MCF 10A (cell line): ENCODE data around the gene IGFLR1. TPM values are rescaled to one million over a fixed set of nuclear protein-coding genes. Genes with fewer than 3 reads are reported as not detected.
A peak's percentile ranks its signal among the peaks of the same experiment; 100 is the strongest.

Experiments used
- BruUV-seq: library from RNA; stranded (reverse); fragments of 400-500 nt; replicated peaks from 2 replicates; lab custom pipeline; 2021; lab: Mats Ljungman, UMichigan
- CTCF ChIA-PET: fragments of 300-600 bp; sonication (Branson Sonifier 250); formaldehyde crosslinking; extraction: SDS; loops from one replicate; lab custom pipeline; 2021; ENCODE audit warnings: antibody characterized with exemption, inconsistent platforms; lab: Yijun Ruan, JAX
- POLR2A ChIA-PET: fragments of 300-600, 350-650 bp; sonication (Branson Sonifier 250); formaldehyde crosslinking; extraction: SDS; loops from one replicate; lab custom pipeline; 2020; ENCODE audit warnings: antibody characterized with exemption, inconsistent platforms; lab: Yijun Ruan, JAX
- DNase-seq: peaks from one replicate; pipeline ENCODE4 v3.0.0-alpha.2; 2018; ENCODE audit not compliant: unreplicated experiment
- H3K27ac Mint-ChIP-seq: one replicate; pipeline ENCODE4 v1.8.0; 2022; ENCODE audit warnings: mild to moderate bottlenecking, low read depth, mixed read lengths; ENCODE audit not compliant: unreplicated experiment
- H3K27me3 Mint-ChIP-seq: one replicate; pipeline ENCODE4 v1.8.0; 2022; ENCODE audit warnings: mixed read lengths; ENCODE audit not compliant: insufficient read depth, unreplicated experiment
- H3K36me3 Mint-ChIP-seq: one replicate; pipeline ENCODE4 v1.8.0; 2022; ENCODE audit warnings: mild to moderate bottlenecking, moderate library complexity, mixed read lengths; ENCODE audit not compliant: insufficient read depth, unreplicated experiment
- H3K4me1 Mint-ChIP-seq: one replicate; pipeline ENCODE4 v1.8.0; 2022; ENCODE audit warnings: mixed read lengths; ENCODE audit not compliant: insufficient read depth, unreplicated experiment
- H3K4me3 Mint-ChIP-seq: one replicate; pipeline ENCODE4 v1.8.0; 2022; ENCODE audit warnings: mild to moderate bottlenecking, moderate library complexity, mixed read lengths; ENCODE audit not compliant: unreplicated experiment
- H3K9me3 Mint-ChIP-seq: one replicate; pipeline ENCODE4 v1.8.0; 2022; ENCODE audit warnings: mixed read lengths; ENCODE audit not compliant: unreplicated experiment
- intact Hi-C: fragments of 100-400 bp; cut with micrococcal nuclease; formaldehyde crosslinking; loops from 2 replicates; pipeline ENCODE4 v1.14.1; 2022
- total RNA-seq: library from RNA; stranded (reverse); gene quantifications from 2 replicates; pipeline ENCODE4 v1.2.3, GENCODE V29; 2022
- TF ChIP-seq, protein P1 (sequence below): fragments of 200-600 bp; IDR thresholded peaks from one replicate; pipeline ENCODE4 v1.8.0; 2022; ENCODE audit warnings: antibody characterized with exemption, mild to moderate bottlenecking; ENCODE audit not compliant: unreplicated experiment

Gene IGFLR1
- total RNA-seq, 1 experiment from 2014 or later: 4.2 TPM

DNA sequence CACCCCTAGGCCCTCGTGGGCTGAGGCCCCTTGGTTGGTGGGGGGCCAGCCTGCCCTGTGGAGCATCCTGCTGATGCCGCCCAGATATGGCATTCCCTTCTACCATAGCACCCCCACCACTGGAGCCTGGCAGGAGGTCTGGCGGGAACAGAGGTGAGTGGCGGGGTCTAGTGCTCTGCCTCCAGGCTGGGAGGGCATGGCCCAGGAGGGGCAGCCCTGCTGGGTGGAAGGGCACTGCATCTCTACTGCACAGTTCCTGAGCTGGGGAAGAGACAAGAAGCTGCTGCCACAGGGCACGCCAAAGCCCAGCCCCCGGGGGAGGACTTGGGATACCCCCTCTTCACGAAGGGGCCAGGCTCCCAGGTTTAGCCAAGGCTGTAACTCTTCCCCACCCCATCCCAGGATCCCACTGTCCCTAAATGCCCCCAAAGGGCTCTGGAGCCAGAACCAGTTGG is 26.9 kb downstream of the IGFLR1 start:
- Mint-ChIP-seq H3K27ac (peak overlapping the region; percentile 97), H3K9me3 (no peaks in the 10 kb centered on the region), H3K27me3 (no peaks in the 10 kb centered on the region), H3K36me3 (peaks cover 6% of the 10 kb centered on the region), H3K4me1 (peaks cover 23% of the 10 kb centered on the region), H3K4me3 (peak overlapping the region; percentile 88)
- ChIA-PET CTCF (interaction anchor here (0.5 to 1.5 kb wide), 10 partner anchors 9 to 216 kb away, joined by 3 to 10 read pairs (median 3); no protein-coding TSS in a partner anchor), POLR2A (interaction anchor here (0.9 to 1.4 kb wide), 2 partner anchors 30 to 70 kb away, joined by 3 read pairs; partner anchors contain the start of genes PSENEN and U2AF1L4)
- no peak for DNase-seq
- intact Hi-C loops: no loop called here
- TF ChIP-seq, protein P1, sequence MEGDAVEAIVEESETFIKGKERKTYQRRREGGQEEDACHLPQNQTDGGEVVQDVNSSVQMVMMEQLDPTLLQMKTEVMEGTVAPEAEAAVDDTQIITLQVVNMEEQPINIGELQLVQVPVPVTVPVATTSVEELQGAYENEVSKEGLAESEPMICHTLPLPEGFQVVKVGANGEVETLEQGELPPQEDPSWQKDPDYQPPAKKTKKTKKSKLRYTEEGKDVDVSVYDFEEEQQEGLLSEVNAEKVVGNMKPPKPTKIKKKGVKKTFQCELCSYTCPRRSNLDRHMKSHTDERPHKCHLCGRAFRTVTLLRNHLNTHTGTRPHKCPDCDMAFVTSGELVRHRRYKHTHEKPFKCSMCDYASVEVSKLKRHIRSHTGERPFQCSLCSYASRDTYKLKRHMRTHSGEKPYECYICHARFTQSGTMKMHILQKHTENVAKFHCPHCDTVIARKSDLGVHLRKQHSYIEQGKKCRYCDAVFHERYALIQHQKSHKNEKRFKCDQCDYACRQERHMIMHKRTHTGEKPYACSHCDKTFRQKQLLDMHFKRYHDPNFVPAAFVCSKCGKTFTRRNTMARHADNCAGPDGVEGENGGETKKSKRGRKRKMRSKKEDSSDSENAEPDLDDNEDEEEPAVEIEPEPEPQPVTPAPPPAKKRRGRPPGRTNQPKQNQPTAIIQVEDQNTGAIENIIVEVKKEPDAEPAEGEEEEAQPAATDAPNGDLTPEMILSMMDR: no peak
- BruUV-seq: no TSS peak

DNA sequence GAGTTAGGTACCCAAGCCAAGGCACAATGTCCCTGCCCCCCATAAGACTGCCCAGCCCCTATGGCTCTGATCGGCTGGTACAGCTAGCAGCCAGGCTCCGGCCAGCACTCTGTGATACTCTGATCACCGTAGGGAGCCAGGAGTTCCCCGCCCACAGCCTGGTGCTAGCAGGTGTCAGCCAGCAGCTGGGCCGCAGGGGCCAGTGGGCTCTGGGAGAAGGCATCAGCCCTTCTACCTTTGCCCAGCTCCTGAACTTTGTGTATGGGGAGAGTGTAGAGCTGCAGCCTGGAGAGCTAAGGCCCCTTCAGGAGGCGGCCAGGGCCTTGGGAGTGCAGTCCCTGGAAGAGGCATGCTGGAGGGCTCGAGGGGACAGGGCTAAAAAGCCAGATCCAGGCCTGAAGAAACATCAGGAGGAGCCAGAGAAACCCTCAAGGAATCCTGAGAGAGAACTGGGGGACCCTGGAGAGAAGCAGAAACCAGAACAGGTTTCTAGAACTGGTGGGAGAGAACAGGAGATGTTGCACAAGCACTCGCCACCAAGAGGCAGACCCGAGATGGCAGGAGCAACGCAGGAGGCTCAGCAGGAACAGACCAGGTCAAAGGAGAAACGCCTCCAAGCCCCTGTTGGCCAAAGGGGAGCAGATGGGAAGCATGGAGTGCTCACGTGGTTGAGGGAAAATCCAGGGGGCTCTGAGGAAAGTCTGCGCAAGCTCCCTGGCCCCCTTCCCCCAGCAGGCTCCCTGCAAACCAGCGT is 27.5 kb downstream of the IGFLR1 start:
- Mint-ChIP-seq H3K9me3 (no peaks in the 10 kb centered on the region), H3K4me1 (peaks cover 19% of the 10 kb centered on the region), H3K4me3 (no peak overlapping the region), H3K27me3 (no peaks in the 10 kb centered on the region), H3K36me3 (no peaks in the 10 kb centered on the region), H3K27ac (no peak overlapping the region)
- no peak for DNase-seq
- ChIA-PET POLR2A (interaction anchor here (1.4 kb wide), 1 partner anchor 70 kb away, joined by 3 read pairs; no protein-coding TSS in a partner anchor), CTCF (interaction anchor here (0.6 to 1.5 kb wide), 4 partner anchors 21 to 166 kb away, joined by 3 to 10 read pairs (median 3); no protein-coding TSS in a partner anchor)
- BruUV-seq: no TSS peak
- intact Hi-C loops: no loop called here
- TF ChIP-seq, protein P1: no peak

DNA sequence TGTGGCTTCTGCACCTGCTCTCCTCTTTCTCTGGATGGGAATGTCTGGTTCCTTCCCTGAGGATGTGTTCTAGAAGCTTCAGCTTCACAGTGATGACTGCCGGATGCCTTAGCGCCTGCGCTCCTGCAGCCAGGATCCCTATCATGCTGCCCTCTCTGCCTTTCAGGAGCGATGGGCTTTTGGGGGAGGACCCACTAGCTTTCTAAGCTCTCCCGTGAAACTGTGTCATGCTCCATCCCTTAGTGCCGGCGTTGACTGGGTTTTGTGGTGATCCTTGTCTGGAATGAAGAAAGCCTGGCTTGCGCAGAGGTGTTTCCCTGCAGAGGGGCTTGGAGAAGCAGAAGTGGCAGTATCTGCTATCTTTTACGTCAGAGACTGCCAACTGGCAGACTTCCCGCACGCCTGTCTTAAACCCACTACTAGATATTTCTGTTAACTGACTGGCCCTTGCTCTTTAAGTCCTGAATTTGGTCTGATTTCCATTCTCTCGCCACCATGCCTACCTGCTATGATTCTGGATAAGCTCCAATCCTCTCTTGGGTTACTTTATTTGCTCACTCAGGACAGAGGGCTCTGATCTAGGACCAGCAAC is 28.3 kb downstream of the IGFLR1 start:
- Mint-ChIP-seq H3K27ac (no peak overlapping the region), H3K36me3 (no peaks in the 10 kb centered on the region), H3K27me3 (no peaks in the 10 kb centered on the region), H3K4me1 (peaks cover 13% of the 10 kb centered on the region), H3K4me3 (no peak overlapping the region), H3K9me3 (no peaks in the 10 kb centered on the region)
- TF ChIP-seq, protein P1: no peak
- no peak for DNase-seq
- intact Hi-C loops: no loop called here
- CTCF ChIA-PET: interaction anchor here (0.6 to 1.5 kb wide), 5 partner anchors 21 to 165 kb away, joined by 3 to 10 read pairs (median 3); no protein-coding TSS in a partner anchor
- POLR2A ChIA-PET: no interaction called here
- BruUV-seq: no TSS peak

DNA sequence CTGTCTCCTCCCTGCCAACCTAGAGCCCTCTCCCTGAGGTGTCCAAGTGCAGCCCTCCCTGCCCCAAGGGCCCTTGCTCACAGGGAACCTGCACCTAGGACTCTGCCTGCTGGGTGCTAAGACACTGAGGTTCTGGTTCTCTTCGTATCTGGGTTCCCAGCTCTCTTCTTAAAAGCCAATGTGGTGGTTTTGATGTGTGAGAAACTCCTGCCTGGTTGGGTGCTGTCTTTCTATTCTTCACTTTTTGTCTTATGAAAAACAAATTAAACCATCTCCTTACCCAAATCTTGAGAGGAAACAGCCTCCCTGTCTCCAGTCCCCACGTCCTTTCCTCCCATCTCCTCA is 28.8 kb downstream of the IGFLR1 start:
- H3K36me3 Mint-ChIP-seq: no peaks in the 10 kb centered on the region
- CTCF ChIA-PET: interaction anchor here (0.6 kb wide), 1 partner anchor 65 kb away, joined by 3 read pairs; the partner anchor contains the start of gene COX6B1
- H3K9me3 Mint-ChIP-seq: no peaks in the 10 kb centered on the region
- POLR2A ChIA-PET: no interaction called here
- TF ChIP-seq, protein P1: no peak
- H3K27ac Mint-ChIP-seq: no peak overlapping the region
- H3K27me3 Mint-ChIP-seq: no peaks in the 10 kb centered on the region
- BruUV-seq: no TSS peak
- H3K4me3 Mint-ChIP-seq: no peak overlapping the region
- intact Hi-C loops: no loop called here
- no peak for DNase-seq
- peaks cover 13% of the 10 kb centered on the region for H3K4me1 Mint-ChIP-seq
